Measurements from ENCODE around the gene CFAP299.

The CFAP299 gene

DNA sequence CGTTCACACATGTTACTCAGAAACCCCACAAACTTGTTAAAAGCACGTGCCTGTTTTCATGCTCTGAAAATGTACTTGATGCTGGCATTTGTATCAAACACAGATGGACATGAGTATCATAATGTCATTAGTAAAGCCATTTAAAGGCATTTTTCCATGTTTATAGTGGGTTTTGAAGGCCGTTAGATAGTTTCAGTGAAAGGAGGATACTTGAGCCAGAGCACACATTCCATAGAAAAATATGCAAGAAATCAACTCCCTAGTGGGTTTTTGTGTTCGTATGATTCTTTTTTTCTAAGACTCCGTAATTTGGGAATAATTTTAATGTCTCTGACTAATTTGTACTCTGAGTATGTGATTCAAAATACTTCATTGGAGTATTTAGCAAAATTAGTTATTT lies 478.7 kb downstream of the CFAP299 start:
- no peak for DNase-seq (ENCODE audit: low read depth in 2 of 2)

DNA sequence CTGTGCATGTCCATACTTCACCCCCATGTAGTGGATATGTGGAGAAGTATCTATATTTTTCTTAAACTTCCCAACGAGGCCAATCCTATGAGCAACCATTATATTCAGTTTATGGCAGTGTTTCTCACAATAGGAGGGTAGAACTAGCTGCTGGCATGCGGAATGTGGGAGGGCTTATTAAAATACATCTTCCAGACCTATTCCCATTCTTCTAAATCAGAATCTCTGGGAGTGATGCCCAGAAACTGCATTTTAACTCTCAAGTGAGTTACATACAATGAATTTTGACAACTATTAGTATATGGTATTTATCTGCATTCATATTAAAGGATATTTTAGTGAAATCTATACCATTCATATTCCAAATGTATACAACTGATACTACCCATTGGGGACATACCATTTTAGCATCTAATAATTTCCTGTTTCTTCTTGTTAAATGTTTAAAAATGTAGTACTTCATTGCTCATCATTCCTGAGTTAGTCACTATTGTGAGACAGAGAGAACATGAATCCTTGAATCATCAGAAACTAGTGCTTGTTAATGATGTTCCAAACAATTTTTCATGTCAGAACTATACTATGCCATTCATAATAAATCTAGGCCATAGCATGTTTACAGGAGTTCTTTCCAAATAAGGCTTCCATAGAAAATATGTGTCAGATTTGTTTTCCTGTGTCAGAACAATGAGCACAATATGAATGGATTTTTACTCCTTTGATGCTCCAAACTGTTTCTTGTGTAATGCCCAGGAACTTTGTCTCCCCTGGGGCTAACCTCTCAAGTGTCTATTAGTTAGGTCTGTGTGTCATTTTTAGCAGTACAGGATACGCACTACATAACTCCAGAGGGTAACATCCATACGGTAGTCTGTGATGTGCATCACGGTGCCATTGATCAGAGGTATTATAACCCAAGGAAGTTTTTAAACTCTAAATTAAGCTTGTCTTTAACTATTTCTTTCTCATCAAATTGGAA lies 496.1 kb downstream of the CFAP299 start:
- no peak for DNase-seq (ENCODE audit: low read depth in 2 of 2)

DNA sequence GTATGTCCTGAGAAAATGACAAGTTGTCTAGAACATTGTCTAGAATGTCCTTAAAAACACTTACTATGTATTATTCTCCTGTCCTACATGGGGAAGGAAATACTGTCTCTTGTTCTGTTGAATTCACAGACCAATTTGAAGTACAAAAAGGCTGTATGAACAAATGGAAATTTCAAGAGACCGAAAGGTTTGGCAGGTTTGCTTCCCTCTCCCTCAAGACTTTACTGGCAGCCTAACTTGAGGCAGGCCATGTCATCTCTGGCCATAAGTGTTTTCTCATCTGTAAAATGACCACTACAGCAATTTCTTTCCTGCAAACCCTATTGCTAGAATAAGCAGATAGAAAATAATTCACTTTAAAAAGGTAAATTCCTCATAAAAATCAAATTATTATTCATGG lies 503.8 kb downstream of the CFAP299 start:
- no peak for DNase-seq (ENCODE audit: low read depth in 2 of 2)

DNA sequence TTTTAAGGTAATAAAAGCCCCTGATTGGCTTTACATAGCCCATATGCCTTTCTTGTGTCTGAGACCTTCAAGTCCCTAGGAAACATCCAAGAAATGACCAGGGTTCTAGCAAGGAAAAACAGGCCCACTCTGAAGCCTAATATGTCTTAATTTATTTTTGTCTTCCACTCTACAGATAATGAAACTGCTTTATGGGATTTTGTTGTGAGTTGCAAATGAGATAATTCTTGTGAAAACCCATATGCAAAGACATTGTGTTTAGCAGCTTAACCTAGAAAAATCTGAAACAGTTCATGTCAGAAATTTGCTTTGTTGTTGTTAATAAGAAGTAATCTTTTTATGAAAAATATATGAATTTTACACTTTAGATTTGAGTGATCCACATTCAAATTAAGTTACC lies 504.3 kb downstream of the CFAP299 start:
- no peak for DNase-seq (ENCODE audit: low read depth in 2 of 2)

DNA sequence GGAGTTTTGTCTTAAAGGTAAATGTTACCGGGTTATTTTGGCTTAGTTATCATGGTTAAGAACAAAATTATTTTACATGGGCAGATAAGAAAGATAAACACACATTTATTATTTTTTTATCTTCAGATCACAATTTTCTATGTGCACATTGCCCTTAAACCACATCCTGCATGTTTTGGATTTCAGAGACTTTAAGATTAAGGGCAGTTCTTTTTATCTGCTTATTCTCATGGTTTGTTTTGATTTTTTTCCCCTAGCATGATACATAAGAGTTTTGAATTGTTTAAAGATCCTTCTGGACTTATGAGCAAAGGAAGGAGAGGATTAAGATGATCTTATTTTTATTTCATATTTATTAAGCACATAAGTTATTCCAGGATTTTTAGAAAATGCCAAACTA lies 504.9 kb downstream of the CFAP299 start:
- no peak for DNase-seq (ENCODE audit: low read depth in 2 of 2)

DNA sequence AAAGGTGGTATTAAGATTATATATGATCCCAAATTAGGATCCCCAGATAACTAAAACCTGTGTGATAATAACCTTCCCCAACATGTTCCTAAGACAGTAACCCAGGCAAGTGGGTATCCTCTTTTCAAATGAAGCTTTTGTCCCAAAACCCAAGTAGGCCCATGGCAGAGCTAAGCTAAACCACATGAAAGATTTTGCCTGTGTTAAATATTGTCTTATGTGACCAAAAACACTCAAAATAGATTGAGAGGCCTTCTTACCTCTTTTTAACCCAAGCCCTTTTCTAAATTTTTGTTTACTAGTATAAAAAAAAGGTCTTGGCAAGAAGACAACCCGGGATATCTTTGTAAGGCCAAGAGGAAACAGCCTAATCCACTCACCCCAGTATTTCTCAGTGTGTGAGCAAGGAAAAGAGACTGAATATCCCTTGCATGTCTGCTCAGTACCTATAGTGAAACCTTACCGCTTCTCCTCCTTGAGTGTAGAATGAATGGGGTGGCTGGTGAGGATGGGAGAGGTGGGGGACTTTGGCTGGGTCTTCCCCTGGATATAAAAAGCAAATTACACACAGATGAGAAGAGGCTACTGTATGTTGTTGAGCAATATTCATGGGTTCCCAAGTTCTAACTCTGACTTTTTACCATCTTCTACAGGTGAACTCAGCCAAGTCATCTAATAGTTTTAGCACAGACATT lies 506.2 kb downstream of the CFAP299 start:
- DNase-seq (ENCODE audit: low read depth in 2 of 2) = no peak

DNA sequence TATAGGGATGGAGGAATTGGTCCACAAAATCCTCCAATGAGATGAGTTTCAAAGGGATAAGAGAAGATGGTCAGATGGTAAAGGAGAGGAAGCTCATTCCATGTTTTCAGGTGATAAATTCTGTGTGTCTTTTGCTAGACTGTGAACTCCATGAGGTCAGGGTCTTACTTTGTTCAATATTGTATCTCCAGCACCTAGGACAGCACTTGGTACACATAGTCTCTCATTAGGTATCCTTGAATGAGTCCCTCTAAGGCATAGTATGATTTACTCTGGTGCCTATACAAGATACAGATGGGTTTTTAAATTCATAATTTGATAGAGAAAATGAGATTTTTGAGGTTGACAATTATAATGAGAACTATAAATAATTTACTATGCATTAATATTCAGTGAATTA lies 510.7 kb downstream of the CFAP299 start:
- no peak for DNase-seq (ENCODE audit: low read depth in 2 of 2)

DNA sequence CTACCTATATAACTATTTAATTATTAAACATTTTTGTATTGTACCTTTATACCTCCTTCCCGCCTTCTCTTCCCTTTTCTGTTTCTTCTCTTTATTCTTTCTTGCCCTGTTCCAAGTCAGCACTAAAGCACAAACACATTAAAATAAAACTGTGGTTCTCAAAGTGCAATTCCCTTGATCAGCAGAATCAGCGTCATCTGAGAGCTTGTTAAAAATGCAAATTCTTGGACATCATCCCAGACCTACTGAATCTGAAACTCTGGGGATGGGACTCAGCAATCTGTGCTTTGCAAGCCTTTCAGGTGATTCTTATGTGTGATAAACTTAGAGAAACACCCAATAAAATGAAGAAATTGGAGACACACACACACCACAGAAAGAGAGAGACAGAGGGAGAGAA lies 516.5 kb downstream of the CFAP299 start:
- DNase-seq (ENCODE audit: low read depth in 2 of 2) = no peak

DNA sequence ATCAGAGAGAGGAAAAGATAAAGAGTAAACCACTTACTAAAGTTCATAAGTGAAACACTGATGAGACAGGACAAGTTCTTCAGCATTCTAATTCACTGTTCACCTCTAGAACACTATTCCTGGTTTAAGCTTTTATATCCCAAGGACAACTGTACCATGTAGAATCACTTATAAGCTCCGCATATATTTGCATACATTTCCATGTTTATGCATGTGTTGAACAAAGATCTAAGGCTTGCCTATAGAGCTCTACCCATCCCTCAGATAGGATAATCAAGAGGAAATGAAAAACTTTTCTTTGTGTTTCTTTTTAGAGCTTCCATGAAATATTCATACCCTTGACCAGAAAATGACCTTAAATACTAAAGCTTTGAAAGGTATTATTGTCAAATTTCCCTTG lies 538.0 kb downstream of the CFAP299 start:
- DNase-seq (ENCODE audit: low read depth in 2 of 2) = no peak

DNA sequence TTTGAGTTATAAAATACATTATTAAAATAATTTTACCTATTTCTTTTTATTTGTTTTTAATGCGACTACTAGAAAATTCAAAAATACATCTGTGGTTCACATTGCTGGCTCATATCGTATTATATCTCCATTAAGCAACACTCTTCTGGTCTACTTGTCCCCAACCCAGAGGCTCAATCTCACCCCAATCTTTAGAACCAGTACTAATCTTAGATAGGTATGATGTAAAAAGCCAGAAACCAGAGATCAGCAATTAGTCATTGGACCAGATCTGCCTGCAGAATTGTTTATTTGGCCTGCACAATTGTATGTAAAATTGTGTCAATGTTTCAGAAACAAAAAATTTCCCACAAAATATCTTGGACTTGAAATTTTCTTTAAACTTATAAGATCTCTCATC lies 539.4 kb downstream of the CFAP299 start:
- DNase-seq (ENCODE audit: low read depth in 2 of 2) = no peak

DNA sequence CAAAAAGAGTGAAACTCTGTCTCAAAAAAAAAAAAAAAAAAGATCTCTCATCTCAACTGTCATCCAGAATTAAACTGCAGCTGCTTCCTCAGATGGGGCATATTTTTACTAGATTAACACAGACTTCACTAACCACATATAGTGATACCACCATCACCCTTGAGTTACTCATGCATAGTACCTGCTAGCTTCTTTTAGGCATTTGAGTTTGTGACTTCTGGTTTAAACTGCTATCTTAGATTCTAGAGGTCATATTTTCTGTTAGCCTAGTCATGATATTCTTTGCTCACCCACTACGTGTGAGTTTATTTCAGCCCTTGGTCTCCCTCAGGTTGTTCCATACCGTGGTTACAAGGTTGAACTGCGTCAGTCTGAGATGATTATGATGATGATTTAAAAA lies 540.1 kb downstream of the CFAP299 start:
- DNase-seq (ENCODE audit: low read depth in 2 of 2) = no peak

DNA sequence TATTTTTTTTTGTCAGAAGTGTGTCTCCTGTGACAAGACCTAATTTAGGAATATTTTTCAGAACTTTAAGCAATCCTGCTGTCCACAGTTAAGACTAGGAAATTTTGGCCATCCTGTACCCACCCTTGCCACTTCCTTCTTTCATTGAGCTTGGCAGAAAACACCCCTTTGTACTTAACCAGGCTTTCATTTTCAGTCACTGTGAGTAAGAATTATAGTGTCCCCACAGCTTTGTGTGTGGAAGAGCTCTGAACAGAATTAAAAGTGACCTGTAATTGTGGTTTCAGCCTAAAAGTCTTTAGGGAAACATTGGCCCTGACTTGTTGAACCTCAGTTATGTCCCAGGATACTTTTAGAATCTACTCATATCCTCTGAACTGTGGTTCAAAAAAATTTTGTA lies 541.3 kb downstream of the CFAP299 start:
- no peak for DNase-seq (ENCODE audit: low read depth in 2 of 2)

DNA sequence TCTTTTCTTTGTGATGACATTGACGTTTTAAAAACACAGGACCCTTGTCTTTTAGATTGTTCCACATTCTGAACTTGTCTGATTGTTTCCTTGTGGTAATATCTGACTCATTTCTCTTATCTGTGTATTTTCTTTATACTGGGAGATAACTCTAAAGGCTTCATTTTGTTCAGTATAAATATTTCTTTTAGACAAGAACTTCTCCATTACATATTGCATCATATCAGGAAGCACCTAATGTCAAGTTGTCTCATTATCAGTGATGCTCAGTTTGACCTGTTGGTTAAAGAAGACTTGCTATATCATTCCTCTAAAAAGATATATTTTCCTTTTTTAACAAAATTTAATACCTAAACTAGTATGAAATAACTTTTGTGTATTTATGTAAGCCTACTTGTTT lies 542.7 kb downstream of the CFAP299 start:
- no peak for DNase-seq (ENCODE audit: low read depth in 2 of 2)

DNA sequence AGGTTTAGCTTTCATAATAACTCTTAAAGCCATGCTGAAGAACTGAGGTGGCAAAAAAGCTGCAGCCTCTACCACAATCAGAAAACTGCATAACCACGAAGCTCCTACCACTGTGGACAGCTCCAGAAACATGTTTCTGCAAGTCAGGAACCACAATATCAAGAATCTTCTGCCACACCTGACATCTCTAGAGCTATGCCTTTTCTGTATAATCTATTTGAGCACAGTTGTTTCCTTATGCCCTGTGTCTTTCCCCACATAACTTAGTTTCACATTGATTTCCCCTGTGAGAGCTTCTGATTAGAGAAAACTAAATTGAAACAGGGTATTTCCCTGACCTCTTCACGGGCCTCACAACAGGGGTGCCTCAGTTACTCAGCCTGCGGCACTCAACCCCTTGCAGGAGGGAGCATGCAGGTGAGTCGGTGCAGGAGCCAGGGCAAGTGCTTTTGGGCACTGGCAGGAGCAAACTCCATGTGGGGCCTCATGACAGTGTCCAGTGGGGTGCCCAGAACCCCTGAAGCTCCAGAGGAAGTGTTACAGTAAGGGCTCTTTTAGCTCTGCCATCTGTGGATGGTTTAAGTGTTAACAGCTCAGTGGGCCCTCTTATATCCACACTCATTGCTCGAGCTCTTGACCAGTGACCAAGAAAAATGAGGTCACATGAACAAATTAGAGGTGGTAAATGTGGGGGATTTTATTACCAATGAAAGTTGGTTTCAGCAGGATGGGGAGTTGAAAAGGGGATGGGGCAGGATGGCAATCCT lies 562.2 kb downstream of the CFAP299 start:
- DNase-seq (ENCODE audit: low read depth in 2 of 2) = no peak

DNA sequence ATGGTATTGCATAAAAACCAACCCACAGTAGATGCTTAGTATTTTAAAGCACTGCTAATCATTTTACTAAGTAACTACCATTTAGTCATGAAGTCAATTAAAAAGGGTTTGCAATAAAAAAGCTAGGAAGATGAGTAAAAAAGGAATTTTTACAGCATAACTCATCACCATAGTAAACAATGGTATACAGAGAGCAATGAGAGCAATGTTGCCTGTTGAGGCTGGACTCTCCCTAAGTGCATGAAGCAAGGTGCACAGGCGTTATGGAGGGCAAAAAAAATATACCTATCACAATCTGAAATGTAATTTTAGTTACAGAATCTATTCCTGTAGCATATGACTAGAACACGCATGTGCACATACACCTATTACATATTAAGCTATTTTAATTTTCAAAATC lies 565.4 kb downstream of the CFAP299 start:
- no peak for DNase-seq (ENCODE audit: low read depth in 2 of 2)

DNA sequence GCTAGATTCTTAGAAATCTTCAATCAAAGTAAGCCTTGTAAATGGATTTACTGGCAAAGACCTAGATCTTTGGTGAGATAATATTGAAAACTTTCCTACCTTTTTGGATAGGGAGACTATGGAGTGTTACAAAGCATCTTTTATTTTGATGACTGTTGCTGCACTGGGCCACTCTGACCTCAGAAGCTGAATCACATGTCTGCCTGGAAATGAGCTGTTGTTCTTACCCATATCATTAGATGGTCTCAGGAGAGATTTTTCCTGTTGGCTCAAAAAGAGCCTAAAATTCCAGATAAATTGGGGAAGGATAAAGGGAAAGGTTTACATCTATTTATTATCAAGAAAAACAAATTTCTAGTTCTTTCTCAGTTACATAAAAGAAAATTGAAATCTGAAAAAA lies 567.5 kb downstream of the CFAP299 start:
- no peak for DNase-seq (ENCODE audit: low read depth in 2 of 2)

DNA sequence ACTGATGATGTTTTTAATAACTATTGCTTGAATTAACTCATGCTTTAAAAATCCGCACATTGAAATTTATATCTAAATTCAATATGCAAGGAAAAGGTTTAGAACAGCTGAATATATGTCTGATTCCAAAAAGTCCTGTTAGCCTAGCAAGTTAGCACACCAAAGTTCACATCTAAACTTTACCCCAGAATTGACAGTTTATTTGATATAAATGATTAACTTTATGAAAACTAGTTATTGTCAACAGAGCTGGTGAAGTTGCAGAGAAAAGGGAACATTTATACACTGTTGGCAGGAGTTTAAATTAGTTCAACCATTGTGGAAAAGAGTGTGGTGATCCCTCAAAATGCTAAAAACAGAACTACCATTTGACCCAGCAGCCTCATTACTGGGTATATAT lies 574.4 kb downstream of the CFAP299 start:
- DNase-seq (ENCODE audit: low read depth in 2 of 2) = no peak

DNA sequence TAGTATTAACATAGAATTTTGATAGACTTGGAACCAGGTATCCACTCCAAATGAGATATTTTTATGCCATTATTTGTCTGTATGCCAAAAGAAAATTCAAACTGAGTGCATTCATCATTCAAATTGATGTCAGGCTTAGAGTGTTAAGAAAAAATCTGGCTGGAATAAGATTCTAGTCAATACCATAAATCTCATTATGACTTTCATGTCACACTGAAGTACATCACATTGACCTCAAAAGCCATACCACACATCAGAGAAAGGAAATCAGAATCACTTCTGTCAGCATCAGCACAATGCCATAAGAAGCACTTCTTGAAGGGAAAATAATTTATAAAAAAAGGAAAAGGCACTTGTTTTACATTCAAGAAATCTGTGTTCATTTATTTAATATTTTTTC lies 575.9 kb downstream of the CFAP299 start:
- no peak for DNase-seq (ENCODE audit: low read depth in 2 of 2)

DNA sequence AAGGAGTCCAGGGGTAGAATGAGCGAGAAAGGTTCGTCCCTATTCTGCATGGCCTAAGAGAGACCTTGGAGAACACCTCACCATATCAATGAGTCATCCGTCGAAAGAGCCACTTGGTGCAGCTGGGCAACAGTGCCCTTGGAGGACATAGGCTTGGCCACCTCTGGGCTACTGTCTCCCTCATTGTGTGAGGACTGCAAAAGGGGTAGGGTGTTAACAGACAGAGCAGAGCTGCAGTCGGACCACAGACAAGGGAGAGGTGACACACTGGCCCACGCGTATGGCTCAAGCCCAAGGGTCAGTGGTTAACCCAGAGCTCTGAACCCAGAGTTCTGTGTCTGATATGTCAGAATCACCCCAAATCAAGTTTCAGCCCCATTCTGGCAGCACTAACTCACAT lies 576.8 kb downstream of the CFAP299 start:
- DNase-seq (ENCODE audit: low read depth in 2 of 2) = no peak

DNA sequence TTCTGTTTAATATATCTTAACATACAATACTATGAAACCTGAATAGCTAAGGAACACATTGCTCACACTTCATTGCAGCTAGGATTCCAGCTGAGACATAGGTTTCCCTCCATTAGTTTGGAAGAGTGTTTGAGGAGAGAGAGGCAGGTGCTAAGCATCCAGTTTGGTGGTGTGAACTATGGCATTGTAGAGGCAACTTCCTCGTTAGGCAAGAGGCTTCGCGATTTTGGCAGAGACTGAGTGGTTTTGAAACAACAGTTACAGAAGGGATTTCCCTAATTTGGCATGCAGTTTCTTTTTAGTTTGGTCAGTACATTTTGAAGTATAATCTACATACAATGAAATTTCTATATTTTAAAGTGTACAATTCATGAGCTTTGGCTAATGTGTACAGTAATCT lies 577.9 kb downstream of the CFAP299 start:
- no peak for DNase-seq (ENCODE audit: low read depth in 2 of 2)

DNA sequence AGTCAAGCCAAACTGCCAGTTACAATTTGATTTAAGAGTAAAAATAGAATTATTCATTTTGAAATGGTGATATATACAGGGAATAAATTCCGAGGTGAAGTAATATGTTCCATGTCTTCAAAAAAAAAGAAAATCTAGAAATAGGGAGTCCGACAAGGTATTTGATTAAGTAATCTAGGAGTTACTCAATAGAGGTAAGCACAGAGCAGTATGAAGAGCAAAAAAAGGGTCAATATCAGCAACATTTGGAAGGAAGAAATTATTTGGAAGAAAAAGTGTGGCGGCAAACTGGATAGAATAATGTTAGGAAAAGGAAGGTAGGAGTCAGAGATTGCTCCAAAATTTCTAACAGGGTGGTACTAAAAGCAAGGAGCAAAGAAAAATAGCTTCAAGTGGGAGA lies 581.2 kb downstream of the CFAP299 start:
- no peak for DNase-seq (ENCODE audit: low read depth in 2 of 2)

DNA sequence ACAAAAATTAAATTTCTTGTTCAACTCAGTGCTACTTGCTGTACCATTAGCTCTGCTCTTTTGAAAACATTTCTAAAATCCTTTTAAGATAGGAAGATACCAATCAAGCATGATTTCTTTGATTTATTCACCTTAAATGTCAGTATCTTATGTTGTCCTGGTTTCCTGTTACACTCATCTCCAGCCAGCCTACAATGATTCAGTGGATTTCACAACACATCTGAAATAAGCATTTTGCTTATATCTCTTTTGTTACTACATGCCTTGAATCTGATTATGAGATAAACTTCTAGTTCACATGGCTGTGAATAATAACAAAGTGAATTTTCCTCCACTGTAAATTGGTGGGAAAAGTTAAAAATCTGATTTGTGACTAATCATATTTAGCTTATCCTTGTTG lies 582.5 kb downstream of the CFAP299 start:
- DNase-seq (ENCODE audit: low read depth in 2 of 2) = no peak

DNA sequence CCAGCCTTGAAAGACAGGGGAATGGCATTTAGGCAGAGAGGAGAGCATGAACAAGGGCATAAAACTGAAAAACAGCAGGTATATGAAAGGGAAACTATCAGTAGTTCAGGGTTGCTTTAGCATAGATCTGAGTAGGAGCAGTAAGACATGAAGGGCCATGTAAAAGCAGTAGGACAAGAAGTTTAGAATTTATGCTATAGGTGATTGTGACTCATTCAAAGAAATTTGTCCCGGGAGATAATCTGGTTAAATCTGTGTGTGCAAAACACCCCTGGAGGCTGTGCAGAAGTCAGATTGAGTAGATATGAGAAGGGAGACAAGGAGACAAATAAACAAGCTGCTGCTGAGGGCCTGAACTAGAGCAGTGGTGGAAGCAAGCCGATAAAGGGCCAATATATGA lies 585.9 kb downstream of the CFAP299 start:
- no peak for DNase-seq (ENCODE audit: low read depth in 2 of 2)

All from stimulated activated CD4-positive, alpha-beta T cell treated with anti-CD3 and anti-CD28 coated beads, Interleukin-4, amount 100 ng/mL, for 48 hours (primary cell).